ENCODE data around the gene MMP25. TPM values are rescaled to one million over a fixed set of nuclear protein-coding genes. Genes with fewer than 3 reads are reported as not detected.

Gene MMP25
- polyA plus RNA-seq, 1 experiment: not detected

GRCh38 chr16:3032624-3033023, 13.7 kb upstream of the MMP25 start:
- CTCF ChIA-PET: interaction anchor here (1.1 to 3.8 kb wide), 10 partner anchors 9 to 101 kb away, joined by 4 to 27 read pairs (median 11); partner anchors contain the start of genes HCFC1R1 and TNFRSF12A
- POLR2A ChIA-PET: interaction anchor here (2.4 kb wide), 1 partner anchor 11 kb away, joined by 30 read pairs; the partner anchor contains the start of gene TNFRSF12A
- TF ChIP-seq CTCF (IDR thresholded peaks at IDR 0.05; ENCODE audit: low read depth, low read length): no peak
- no peak overlapping the region for H3K4me3 ChIP-seq (ENCODE audit: low read depth, low read length)
- DNase-seq (ENCODE audit: low read depth, low spot score): no peak
- H3K27me3 ChIP-seq (ENCODE audit: control insufficient read depth, insufficient read depth, low read length): peaks cover 74% of the 10 kb centered on the region
- H3K27ac ChIP-seq (ENCODE audit: low read depth, low read length): no peak overlapping the region
- no peaks in the 10 kb centered on the region; the same call in 1 of the 2 replicates for H3K9me3 ChIP-seq (ENCODE audit: control insufficient read depth, insufficient read depth, low read length)

GRCh38 chr16:3035289-3035971, 10.9 kb upstream of the MMP25 start:
- CTCF ChIA-PET: interaction anchor here (1.0 to 1.1 kb wide), 2 partner anchors 9 to 11 kb away, joined by 3 to 8 read pairs; no protein-coding TSS in a partner anchor
- TF ChIP-seq CTCF (IDR thresholded peaks at IDR 0.05; ENCODE audit: low read depth, low read length): no peak
- no peak for DNase-seq (ENCODE audit: low read depth, low spot score)
- Histone ChIP-seq H3K27ac (ENCODE audit: low read depth, low read length) (no peak overlapping the region), H3K27me3 (ENCODE audit: control insufficient read depth, insufficient read depth, low read length) (peaks cover 77% of the 10 kb centered on the region), H3K4me3 (ENCODE audit: low read depth, low read length) (no peak overlapping the region), H3K9me3 (ENCODE audit: control insufficient read depth, insufficient read depth, low read length) (no peaks in the 10 kb centered on the region)
- POLR2A ChIA-PET: no interaction called here

GRCh38 chr16:3035972-3036725, 10.2 kb upstream of the MMP25 start:
- no peak for TF ChIP-seq CTCF (IDR thresholded peaks at IDR 0.05; ENCODE audit: low read depth, low read length)
- Histone ChIP-seq H3K27ac (ENCODE audit: low read depth, low read length) (no peak overlapping the region), H3K4me3 (ENCODE audit: low read depth, low read length) (no peak overlapping the region), H3K27me3 (ENCODE audit: control insufficient read depth, insufficient read depth, low read length) (peaks cover 73% of the 10 kb centered on the region), H3K9me3 (ENCODE audit: control insufficient read depth, insufficient read depth, low read length) (no peaks in the 10 kb centered on the region)
- ChIA-PET CTCF (interaction anchor here (0.8 kb wide), 1 partner anchor 98 kb away, joined by 3 read pairs; no protein-coding TSS in a partner anchor), POLR2A (no interaction called here)
- DNase-seq (ENCODE audit: low read depth, low spot score): no peak

- Histone ChIP-seq H3K27ac (ENCODE audit: low read depth, low read length) (no peak within 1 kb of the TSS), H3K27me3 (ENCODE audit: control insufficient read depth, insufficient read depth, low read length) (peaks cover 73% of the 10 kb centered on the region), H3K9me3 (ENCODE audit: control insufficient read depth, insufficient read depth, low read length) (no peaks in the 10 kb centered on the region), H3K4me3 (ENCODE audit: low read depth, low read length) (no peak within 1 kb of the TSS)
- ChIA-PET CTCF (interaction anchor here (0.8 kb wide), 1 partner anchor 98 kb away, joined by 3 read pairs; no protein-coding TSS in a partner anchor), POLR2A (no interaction called here)
- TF ChIP-seq CTCF (IDR thresholded peaks at IDR 0.05; ENCODE audit: low read depth, low read length): no peak
- no peak for DNase-seq (ENCODE audit: low read depth, low spot score)
These were observed 9.5 kb upstream of the MMP25 start, which contains the start of gene BICDL2 for GRCh38 chr16:3036726-3037315. Gene BICDL2 (minus strand): TSS chr16:3036944. CDS start chr16:3035496, 1,448 bp downstream.

All from AG04450 (cell line).